WTC11 (cell line): ENCODE results near the gene FSTL4. TPM values are rescaled to one million over a fixed set of nuclear protein-coding genes. Genes with fewer than 3 reads are reported as not detected.

ENCODE experiments used
- ATAC-seq: fragments of 200-7000 bp; cut with Tn5 transposase; 2 replicates; pipeline ENCODE4 v1.10.0; 2021; ENCODE audit warnings: mild to moderate bottlenecking, moderate library complexity
- CTCF ChIA-PET: fragments of 300-600 bp; sonication (Branson Sonifier 250); formaldehyde crosslinking; loops from one replicate; lab custom pipeline; 2021; ENCODE audit warnings: antibody characterized with exemption; lab: Charles Lee
- POLR2A ChIA-PET: fragments of 350-600 bp; sonication (Branson Sonifier 250); formaldehyde crosslinking; loops from one replicate; lab custom pipeline; 2021; ENCODE audit warnings: antibody characterized with exemption; lab: Charles Lee
- DNase-seq: peaks from one replicate; pipeline ENCODE4 v3.0.0; 2021; ENCODE audit warnings: low spot score
- H3K27ac Mint-ChIP-seq: 2 replicates; pipeline ENCODE4 v1.8.0; 2021; ENCODE audit warnings: mixed read lengths
- H3K27me3 Mint-ChIP-seq: 2 replicates; pipeline ENCODE4 v1.8.0; 2021; ENCODE audit warnings: low read depth, mild to moderate bottlenecking, moderate library complexity, mixed read lengths
- H3K36me3 Mint-ChIP-seq: 2 replicates; pipeline ENCODE4 v1.8.0; 2021; ENCODE audit warnings: mixed read lengths
- H3K4me1 Mint-ChIP-seq: 2 replicates; pipeline ENCODE4 v1.8.0; 2022; ENCODE audit warnings: mixed read lengths
- H3K4me3 Mint-ChIP-seq: 2 replicates; pipeline ENCODE4 v1.8.0; 2021; ENCODE audit warnings: mild to moderate bottlenecking, moderate library complexity, mixed read lengths
- H3K9me3 Mint-ChIP-seq: 2 replicates; pipeline ENCODE4 v1.8.0; 2021; ENCODE audit warnings: mixed read lengths
- ATF1 ChIP-seq: sonication (generic); formaldehyde crosslinking; IDR thresholded peaks from 2 replicates; pipeline ENCODE4 v1.8.1; 2023; ENCODE audit warnings: mild to moderate bottlenecking, moderate library complexity, missing genetic modification reagents
- FOXK1 ChIP-seq: sonication (generic); formaldehyde crosslinking; IDR thresholded peaks from 2 replicates; pipeline ENCODE4 v1.8.0; 2022; ENCODE audit warnings: mild to moderate bottlenecking, moderate library complexity, missing genetic modification reagents
- GABPB1 ChIP-seq: sonication (generic); formaldehyde crosslinking; IDR thresholded peaks from 2 replicates; pipeline ENCODE4 v1.8.1; 2023; ENCODE audit warnings: mild to moderate bottlenecking, missing genetic modification reagents
- GTF2I ChIP-seq: fragments of 250-450 bp; sonication (Bioruptor Pico); conservative IDR thresholded peaks from 2 replicates; pipeline ENCODE4 v1.4.0; 2021; ENCODE audit warnings: mild to moderate bottlenecking
- IRF2 ChIP-seq: sonication (generic); formaldehyde crosslinking; IDR thresholded peaks from 2 replicates; pipeline ENCODE4 v1.8.0; 2022; ENCODE audit warnings: low read depth, missing genetic modification reagents, borderline replicate concordance
- JAZF1 ChIP-seq: fragments of 250-450 bp; sonication (Bioruptor Pico); IDR thresholded peaks from 2 replicates; pipeline ENCODE4 v1.9.0; 2021; ENCODE audit warnings: moderate library complexity, mild to moderate bottlenecking, inconsistent platforms
- NFE2L1 ChIP-seq: sonication (generic); formaldehyde crosslinking; IDR thresholded peaks from 2 replicates; pipeline ENCODE4 v1.8.1; 2023; ENCODE audit warnings: missing genetic modification reagents
- NR1H2 ChIP-seq: sonication (generic); formaldehyde crosslinking; IDR thresholded peaks from 2 replicates; pipeline ENCODE4 v1.9.0; 2021; ENCODE audit warnings: mild to moderate bottlenecking, moderate library complexity, missing genetic modification reagents
- ZNF263 ChIP-seq: sonication (generic); formaldehyde crosslinking; IDR thresholded peaks from 2 replicates; pipeline ENCODE4 v1.8.1; 2022; ENCODE audit warnings: low read depth, mild to moderate bottlenecking, moderate library complexity, missing genetic modification reagents
- total RNA-seq: library from RNA; stranded (reverse); gene quantifications from 3 replicates; pipeline ENCODE4 v1.2.3, GENCODE V29; 2021
- TF ChIP-seq, protein P1 (sequence below): sonication (generic); formaldehyde crosslinking; IDR thresholded peaks from 2 replicates; pipeline ENCODE4 v1.8.0; 2022; ENCODE audit warnings: mild to moderate bottlenecking, missing genetic modification reagents
- TF ChIP-seq, protein P2 (sequence below): sonication (generic); formaldehyde crosslinking; IDR thresholded peaks from 2 replicates; pipeline ENCODE4 v1.8.1; 2022; ENCODE audit warnings: mild to moderate bottlenecking, moderate library complexity, missing genetic modification reagents
- TF ChIP-seq, protein P3 (sequence below): sonication (generic); formaldehyde crosslinking; IDR thresholded peaks from 2 replicates; pipeline ENCODE4 v1.8.1; 2023; ENCODE audit warnings: mild to moderate bottlenecking, missing genetic modification reagents, borderline replicate concordance
- TF ChIP-seq, protein P4 (sequence below): sonication (generic); formaldehyde crosslinking; IDR thresholded peaks from 2 replicates; pipeline ENCODE4 v1.8.1; 2023; ENCODE audit warnings: mild to moderate bottlenecking, moderate library complexity, missing genetic modification reagents
- TF ChIP-seq, protein P5 (sequence below): fragments of 250-450 bp; sonication (Bioruptor Pico); IDR thresholded peaks from 2 replicates; pipeline ENCODE4 v1.8.0; 2021; ENCODE audit warnings: mild to moderate bottlenecking
- TF ChIP-seq, protein P6 (sequence below): fragments of 250-450 bp; sonication (Bioruptor Pico); IDR thresholded peaks from 2 replicates; pipeline ENCODE4 v1.9.0; 2021; ENCODE audit warnings: mild to moderate bottlenecking, borderline replicate concordance
- TF ChIP-seq, protein P7 (sequence below): sonication (generic); formaldehyde crosslinking; IDR thresholded peaks from 2 replicates; pipeline ENCODE4 v1.8.0; 2023; ENCODE audit warnings: missing genetic modification reagents
- TF ChIP-seq, protein P8 (sequence below): sonication (generic); formaldehyde crosslinking; conservative IDR thresholded peaks from 2 replicates; pipeline ENCODE4 v1.8.1; 2022; ENCODE audit warnings: mild to moderate bottlenecking, missing genetic modification reagents

FSTL4 gene
- total RNA-seq, 1 experiment from 2014 or later: 6.1 TPM

DNA sequence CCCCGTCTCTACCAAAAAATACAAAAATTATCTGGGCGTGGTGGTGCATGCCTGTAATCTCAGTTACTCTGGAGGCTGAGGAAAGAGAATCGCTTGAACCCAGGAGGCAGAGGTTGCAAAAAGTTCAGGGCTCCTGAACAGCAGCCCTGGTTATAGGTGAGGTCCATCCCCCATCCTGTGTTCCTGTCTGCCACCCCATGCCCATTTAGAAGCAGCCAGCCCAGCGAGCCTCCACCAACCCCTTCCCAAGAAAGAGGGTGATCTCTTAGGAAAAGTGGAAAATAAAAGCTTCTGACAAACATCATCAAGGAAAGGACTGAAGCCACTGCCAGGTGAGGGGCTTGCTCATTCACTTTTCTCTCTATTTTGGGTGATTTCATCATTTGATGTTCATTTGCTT, 55.8 kb downstream of the FSTL4 start:
- no peak overlapping the region for H3K4me3 Mint-ChIP-seq
- no peaks in the 10 kb centered on the region for H3K9me3 Mint-ChIP-seq
- no peak for DNase-seq
- ATAC-seq: no peak
- H3K27ac Mint-ChIP-seq: no peak overlapping the region
- H3K4me1 Mint-ChIP-seq: peaks cover 18% of the 10 kb centered on the region
- ChIA-PET CTCF (interaction anchor here (0.9 kb wide), 1 partner anchor 54 kb away, joined by 4 read pairs; no protein-coding TSS in a partner anchor), POLR2A (no interaction called here)
- no peaks in the 10 kb centered on the region for H3K36me3 Mint-ChIP-seq
- TF ChIP-seq JAZF1 (CRISPR knock-in tag) (no peak), GABPB1 (CRISPR knock-in tag) (no peak)
- TF ChIP-seq, protein P1, sequence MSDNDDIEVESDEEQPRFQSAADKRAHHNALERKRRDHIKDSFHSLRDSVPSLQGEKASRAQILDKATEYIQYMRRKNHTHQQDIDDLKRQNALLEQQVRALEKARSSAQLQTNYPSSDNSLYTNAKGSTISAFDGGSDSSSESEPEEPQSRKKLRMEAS (CRISPR knock-in tag): no peak
- TF ChIP-seq, protein P2, sequence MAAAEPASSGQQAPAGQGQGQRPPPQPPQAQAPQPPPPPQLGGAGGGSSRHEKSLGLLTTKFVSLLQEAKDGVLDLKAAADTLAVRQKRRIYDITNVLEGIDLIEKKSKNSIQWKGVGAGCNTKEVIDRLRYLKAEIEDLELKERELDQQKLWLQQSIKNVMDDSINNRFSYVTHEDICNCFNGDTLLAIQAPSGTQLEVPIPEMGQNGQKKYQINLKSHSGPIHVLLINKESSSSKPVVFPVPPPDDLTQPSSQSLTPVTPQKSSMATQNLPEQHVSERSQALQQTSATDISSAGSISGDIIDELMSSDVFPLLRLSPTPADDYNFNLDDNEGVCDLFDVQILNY: no peak
- TF ChIP-seq, all 79 proteins: peak for 0
- H3K27me3 Mint-ChIP-seq: no peaks in the 10 kb centered on the region; the same call in 1 of the 2 replicates

DNA sequence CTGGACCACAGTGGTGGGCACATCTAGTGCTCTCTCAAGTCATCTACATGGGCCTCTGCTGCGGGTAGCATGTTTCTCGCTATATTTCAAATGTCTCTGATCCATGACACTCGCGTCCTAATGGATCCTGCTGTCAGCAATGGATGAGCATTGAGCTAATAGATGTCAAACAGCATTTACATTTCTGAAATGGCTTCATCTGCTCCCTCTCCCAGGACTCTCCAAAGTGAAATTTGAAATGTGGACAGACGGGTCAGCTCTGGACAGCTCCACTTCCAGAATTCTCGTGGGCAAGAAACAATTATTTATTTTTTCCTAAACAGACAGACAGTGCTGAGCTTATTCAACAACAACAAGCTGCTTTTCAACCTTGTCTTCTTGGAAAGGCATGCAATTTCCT, 58.1 kb downstream of the FSTL4 start:
- Mint-ChIP-seq H3K27ac (no peak overlapping the region), H3K4me1 (peaks cover 18% of the 10 kb centered on the region), H3K36me3 (no peaks in the 10 kb centered on the region), H3K27me3 (no peaks in the 10 kb centered on the region), H3K4me3 (no peak overlapping the region), H3K9me3 (no peaks in the 10 kb centered on the region)
- ATAC-seq (no peak), DNase-seq (no peak)
- ChIA-PET CTCF (interaction anchor here (0.6 to 2.4 kb wide), 3 partner anchors 57 to 117 kb away, joined by 3 to 12 read pairs (median 3); no protein-coding TSS in a partner anchor), POLR2A (interaction anchor here (0.7 kb wide), 1 partner anchor 1394 kb away, joined by 3 read pairs; no protein-coding TSS in a partner anchor)
- TF ChIP-seq ZNF263 (CRISPR knock-in tag) (no peak), ATF1 (CRISPR knock-in tag) (no peak), GTF2I (CRISPR knock-in tag) (no peak), NR1H2 (no peak), FOXK1 (CRISPR knock-in tag) (no peak), IRF2 (CRISPR knock-in tag) (no peak), NFE2L1 (CRISPR knock-in tag) (no peak)
- TF ChIP-seq, protein P3, sequence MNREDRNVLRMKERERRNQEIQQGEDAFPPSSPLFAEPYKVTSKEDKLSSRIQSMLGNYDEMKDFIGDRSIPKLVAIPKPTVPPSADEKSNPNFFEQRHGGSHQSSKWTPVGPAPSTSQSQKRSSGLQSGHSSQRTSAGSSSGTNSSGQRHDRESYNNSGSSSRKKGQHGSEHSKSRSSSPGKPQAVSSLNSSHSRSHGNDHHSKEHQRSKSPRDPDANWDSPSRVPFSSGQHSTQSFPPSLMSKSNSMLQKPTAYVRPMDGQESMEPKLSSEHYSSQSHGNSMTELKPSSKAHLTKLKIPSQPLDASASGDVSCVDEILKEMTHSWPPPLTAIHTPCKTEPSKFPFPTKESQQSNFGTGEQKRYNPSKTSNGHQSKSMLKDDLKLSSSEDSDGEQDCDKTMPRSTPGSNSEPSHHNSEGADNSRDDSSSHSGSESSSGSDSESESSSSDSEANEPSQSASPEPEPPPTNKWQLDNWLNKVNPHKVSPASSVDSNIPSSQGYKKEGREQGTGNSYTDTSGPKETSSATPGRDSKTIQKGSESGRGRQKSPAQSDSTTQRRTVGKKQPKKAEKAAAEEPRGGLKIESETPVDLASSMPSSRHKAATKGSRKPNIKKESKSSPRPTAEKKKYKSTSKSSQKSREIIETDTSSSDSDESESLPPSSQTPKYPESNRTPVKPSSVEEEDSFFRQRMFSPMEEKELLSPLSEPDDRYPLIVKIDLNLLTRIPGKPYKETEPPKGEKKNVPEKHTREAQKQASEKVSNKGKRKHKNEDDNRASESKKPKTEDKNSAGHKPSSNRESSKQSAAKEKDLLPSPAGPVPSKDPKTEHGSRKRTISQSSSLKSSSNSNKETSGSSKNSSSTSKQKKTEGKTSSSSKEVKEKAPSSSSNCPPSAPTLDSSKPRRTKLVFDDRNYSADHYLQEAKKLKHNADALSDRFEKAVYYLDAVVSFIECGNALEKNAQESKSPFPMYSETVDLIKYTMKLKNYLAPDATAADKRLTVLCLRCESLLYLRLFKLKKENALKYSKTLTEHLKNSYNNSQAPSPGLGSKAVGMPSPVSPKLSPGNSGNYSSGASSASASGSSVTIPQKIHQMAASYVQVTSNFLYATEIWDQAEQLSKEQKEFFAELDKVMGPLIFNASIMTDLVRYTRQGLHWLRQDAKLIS (CRISPR knock-in tag): no peak
- TF ChIP-seq, protein P4, sequence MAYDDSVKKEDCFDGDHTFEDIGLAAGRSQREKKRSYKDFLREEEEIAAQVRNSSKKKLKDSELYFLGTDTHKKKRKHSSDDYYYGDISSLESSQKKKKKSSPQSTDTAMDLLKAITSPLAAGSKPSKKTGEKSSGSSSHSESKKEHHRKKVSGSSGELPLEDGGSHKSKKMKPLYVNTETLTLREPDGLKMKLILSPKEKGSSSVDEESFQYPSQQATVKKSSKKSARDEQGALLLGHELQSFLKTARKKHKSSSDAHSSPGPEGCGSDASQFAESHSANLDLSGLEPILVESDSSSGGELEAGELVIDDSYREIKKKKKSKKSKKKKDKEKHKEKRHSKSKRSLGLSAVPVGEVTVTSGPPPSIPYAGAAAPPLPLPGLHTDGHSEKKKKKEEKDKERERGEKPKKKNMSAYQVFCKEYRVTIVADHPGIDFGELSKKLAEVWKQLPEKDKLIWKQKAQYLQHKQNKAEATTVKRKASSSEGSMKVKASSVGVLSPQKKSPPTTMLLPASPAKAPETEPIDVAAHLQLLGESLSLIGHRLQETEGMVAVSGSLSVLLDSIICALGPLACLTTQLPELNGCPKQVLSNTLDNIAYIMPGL (CRISPR knock-in tag): no peak
- TF ChIP-seq, protein P5, sequence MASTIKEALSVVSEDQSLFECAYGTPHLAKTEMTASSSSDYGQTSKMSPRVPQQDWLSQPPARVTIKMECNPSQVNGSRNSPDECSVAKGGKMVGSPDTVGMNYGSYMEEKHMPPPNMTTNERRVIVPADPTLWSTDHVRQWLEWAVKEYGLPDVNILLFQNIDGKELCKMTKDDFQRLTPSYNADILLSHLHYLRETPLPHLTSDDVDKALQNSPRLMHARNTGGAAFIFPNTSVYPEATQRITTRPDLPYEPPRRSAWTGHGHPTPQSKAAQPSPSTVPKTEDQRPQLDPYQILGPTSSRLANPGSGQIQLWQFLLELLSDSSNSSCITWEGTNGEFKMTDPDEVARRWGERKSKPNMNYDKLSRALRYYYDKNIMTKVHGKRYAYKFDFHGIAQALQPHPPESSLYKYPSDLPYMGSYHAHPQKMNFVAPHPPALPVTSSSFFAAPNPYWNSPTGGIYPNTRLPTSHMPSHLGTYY (CRISPR knock-in tag): no peak
- TF ChIP-seq, protein P6, sequence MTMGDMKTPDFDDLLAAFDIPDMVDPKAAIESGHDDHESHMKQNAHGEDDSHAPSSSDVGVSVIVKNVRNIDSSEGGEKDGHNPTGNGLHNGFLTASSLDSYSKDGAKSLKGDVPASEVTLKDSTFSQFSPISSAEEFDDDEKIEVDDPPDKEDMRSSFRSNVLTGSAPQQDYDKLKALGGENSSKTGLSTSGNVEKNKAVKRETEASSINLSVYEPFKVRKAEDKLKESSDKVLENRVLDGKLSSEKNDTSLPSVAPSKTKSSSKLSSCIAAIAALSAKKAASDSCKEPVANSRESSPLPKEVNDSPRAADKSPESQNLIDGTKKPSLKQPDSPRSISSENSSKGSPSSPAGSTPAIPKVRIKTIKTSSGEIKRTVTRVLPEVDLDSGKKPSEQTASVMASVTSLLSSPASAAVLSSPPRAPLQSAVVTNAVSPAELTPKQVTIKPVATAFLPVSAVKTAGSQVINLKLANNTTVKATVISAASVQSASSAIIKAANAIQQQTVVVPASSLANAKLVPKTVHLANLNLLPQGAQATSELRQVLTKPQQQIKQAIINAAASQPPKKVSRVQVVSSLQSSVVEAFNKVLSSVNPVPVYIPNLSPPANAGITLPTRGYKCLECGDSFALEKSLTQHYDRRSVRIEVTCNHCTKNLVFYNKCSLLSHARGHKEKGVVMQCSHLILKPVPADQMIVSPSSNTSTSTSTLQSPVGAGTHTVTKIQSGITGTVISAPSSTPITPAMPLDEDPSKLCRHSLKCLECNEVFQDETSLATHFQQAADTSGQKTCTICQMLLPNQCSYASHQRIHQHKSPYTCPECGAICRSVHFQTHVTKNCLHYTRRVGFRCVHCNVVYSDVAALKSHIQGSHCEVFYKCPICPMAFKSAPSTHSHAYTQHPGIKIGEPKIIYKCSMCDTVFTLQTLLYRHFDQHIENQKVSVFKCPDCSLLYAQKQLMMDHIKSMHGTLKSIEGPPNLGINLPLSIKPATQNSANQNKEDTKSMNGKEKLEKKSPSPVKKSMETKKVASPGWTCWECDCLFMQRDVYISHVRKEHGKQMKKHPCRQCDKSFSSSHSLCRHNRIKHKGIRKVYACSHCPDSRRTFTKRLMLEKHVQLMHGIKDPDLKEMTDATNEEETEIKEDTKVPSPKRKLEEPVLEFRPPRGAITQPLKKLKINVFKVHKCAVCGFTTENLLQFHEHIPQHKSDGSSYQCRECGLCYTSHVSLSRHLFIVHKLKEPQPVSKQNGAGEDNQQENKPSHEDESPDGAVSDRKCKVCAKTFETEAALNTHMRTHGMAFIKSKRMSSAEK (CRISPR knock-in tag): no peak
- TF ChIP-seq, protein P7, sequence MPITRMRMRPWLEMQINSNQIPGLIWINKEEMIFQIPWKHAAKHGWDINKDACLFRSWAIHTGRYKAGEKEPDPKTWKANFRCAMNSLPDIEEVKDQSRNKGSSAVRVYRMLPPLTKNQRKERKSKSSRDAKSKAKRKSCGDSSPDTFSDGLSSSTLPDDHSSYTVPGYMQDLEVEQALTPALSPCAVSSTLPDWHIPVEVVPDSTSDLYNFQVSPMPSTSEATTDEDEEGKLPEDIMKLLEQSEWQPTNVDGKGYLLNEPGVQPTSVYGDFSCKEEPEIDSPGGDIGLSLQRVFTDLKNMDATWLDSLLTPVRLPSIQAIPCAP (CRISPR knock-in tag): no peak
- TF ChIP-seq, protein P8, sequence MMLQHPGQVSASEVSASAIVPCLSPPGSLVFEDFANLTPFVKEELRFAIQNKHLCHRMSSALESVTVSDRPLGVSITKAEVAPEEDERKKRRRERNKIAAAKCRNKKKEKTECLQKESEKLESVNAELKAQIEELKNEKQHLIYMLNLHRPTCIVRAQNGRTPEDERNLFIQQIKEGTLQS (CRISPR knock-in tag): no peak
